B cell (primary cell): ENCODE measurements around the gene EIF1AD. TPM values are rescaled to one million over a fixed set of nuclear protein-coding genes. Genes with fewer than 3 reads are reported as not detected.
A peak's percentile ranks its signal among the peaks of the same experiment; 100 is the strongest.
"Not testable (repeated sequence)": the region's sequence is repeated elsewhere in the genome, so short reads cannot be mapped to it uniquely, and the experiment has no call there.

ENCODE experiments used
- ATAC-seq: fragments of 200-7000 bp; cut with Tn5 transposase; one replicate; pipeline ENCODE4 v1.10.0; 2021; ENCODE audit warnings: low read depth, mild to moderate bottlenecking, moderate number of reproducible peaks, moderate library complexity
- CTCF ChIA-PET: fragments of 350-600 bp; sonication (Branson Sonifier 250); formaldehyde crosslinking; loops from one replicate; lab custom pipeline; 2021; ENCODE audit warnings: antibody characterized with exemption, inconsistent platforms; lab: Charles Lee
- POLR2A ChIA-PET: fragments of 350-600 bp; sonication (Branson Sonifier 250); formaldehyde crosslinking; loops from one replicate; lab custom pipeline; 2021; ENCODE audit warnings: antibody characterized with exemption; lab: Charles Lee
- DNase-seq: peaks from one replicate; pipeline ENCODE4 v3.0.0; 2013
- H2AFZ ChIP-seq: 2 replicates; pipeline ENCODE4 v1.6.1; 2012; ENCODE audit warnings: mild to moderate bottlenecking, low read depth, low read length; ENCODE audit not compliant: insufficient read depth, poor library complexity, severe bottlenecking
- H3K27ac ChIP-seq, 2 donors: 1 replicate in 1 of 2; 2 replicates in 1 of 2; pipeline ENCODE4 v1.5.1; 2012 to 2013; ENCODE audit warnings: low read length in 2 of 2, mild to moderate bottlenecking in 2 of 2, moderate library complexity in 1 of 2
- H3K27me3 ChIP-seq, 4 experiments: fragments of 200-600 bp in 1 of 4; sonication (generic) in 1 of 4; replicated peaks in 1 of 4; 1 replicate in 2 of 4; 2 replicates in 2 of 4; pipeline versions ENCODE4 v1.6.1 to v1.7.0; 2013 to 2016; ENCODE audit warnings: low read length in 3 of 4, mild to moderate bottlenecking in 2 of 4, mixed read lengths in 1 of 4, moderate library complexity in 1 of 4; ENCODE audit not compliant: insufficient read depth in 4 of 4, control insufficient read depth in 3 of 4; ENCODE audit errors: control extremely low read depth in 1 of 4
- H3K36me3 ChIP-seq, 2 experiments: replicated peaks in 1 of 2; 1 replicate in 1 of 2; 2 replicates in 1 of 2; pipeline versions ENCODE4 v1.6.1 to v1.7.1; 2013; ENCODE audit warnings: low read length in 1 of 2; ENCODE audit not compliant: insufficient read depth in 2 of 2, control insufficient read depth in 1 of 2; ENCODE audit errors: control extremely low read depth in 1 of 2, extremely low read depth in 1 of 2
- H3K4me1 ChIP-seq, 2 donors: fragments of 200-600 bp in 1 of 2; sonication (generic) in 1 of 2; 1 replicate in 1 of 2; 2 replicates in 1 of 2; pipeline versions ENCODE4 v1.5.1 to v1.6.1; 2013 to 2017; ENCODE audit warnings: low read length in 2 of 2; ENCODE audit not compliant: control insufficient read depth in 2 of 2, insufficient read depth in 2 of 2
- H3K4me2 ChIP-seq: replicated peaks from 2 replicates; pipeline ENCODE3; 2012; ENCODE audit warnings: mild to moderate bottlenecking, low read depth, low read length; ENCODE audit not compliant: poor library complexity, severe bottlenecking
- H3K4me3 ChIP-seq, 5 experiments: fragments of 200-600 bp in 1 of 5; sonication (generic) in 1 of 5; 1 replicate in 3 of 5; 2 replicates in 2 of 5; pipeline versions ENCODE4 v1.5.1 to v1.7.0; 2011 to 2016; ENCODE audit warnings: low read length in 4 of 5, mild to moderate bottlenecking in 4 of 5, low read depth in 2 of 5, control low read depth in 1 of 5, moderate library complexity in 1 of 5; ENCODE audit not compliant: insufficient read depth in 1 of 5; ENCODE audit errors: control extremely low read depth in 1 of 5, extremely low read depth in 1 of 5
- H3K79me2 ChIP-seq: fragments of 200-600 bp; sonication (generic); one replicate; pipeline ENCODE4 v1.6.0; 2016; ENCODE audit warnings: low read length; ENCODE audit not compliant: control insufficient read depth, insufficient read depth
- H3K9ac ChIP-seq: fragments of 200-600 bp; sonication (generic); 2 replicates; pipeline ENCODE4 v1.6.1; 2017; ENCODE audit warnings: mild to moderate bottlenecking, low read length, moderate library complexity
- H3K9me3 ChIP-seq, 3 donors: one replicate each; pipeline versions ENCODE4 v1.6.1 to v1.7.1; 2013; ENCODE audit warnings: low read length in 2 of 3; ENCODE audit not compliant: control insufficient read depth in 2 of 3, insufficient read depth in 1 of 3; ENCODE audit errors: control extremely low read depth in 1 of 3
- H4K20me1 ChIP-seq: 2 replicates; pipeline ENCODE4 v1.6.0; 2012; ENCODE audit warnings: mild to moderate bottlenecking, low read length; ENCODE audit not compliant: insufficient read depth, control insufficient read depth, poor library complexity, severe bottlenecking
- H3K27ac Mint-ChIP-seq: one replicate; pipeline ENCODE4 v1.8.0; 2021; ENCODE audit warnings: mixed read lengths
- H3K27me3 Mint-ChIP-seq: one replicate; pipeline ENCODE4 v1.8.0; 2021; ENCODE audit warnings: mixed read lengths
- H3K4me1 Mint-ChIP-seq: one replicate; pipeline ENCODE4 v1.8.0; 2021; ENCODE audit warnings: mixed read lengths
- H3K4me3 Mint-ChIP-seq: one replicate; pipeline ENCODE4 v1.8.0; 2021; ENCODE audit warnings: mixed read lengths
- H3K9me3 Mint-ChIP-seq: one replicate; pipeline ENCODE4 v1.8.0; 2022; ENCODE audit warnings: mixed read lengths; ENCODE audit not compliant: insufficient read depth
- EZH2 ChIP-seq: IDR thresholded peaks from 2 replicates; pipeline ENCODE4 v1.6.1; 2012; ENCODE audit warnings: borderline replicate concordance, low read depth, mild to moderate bottlenecking, moderate library complexity, low read length; ENCODE audit not compliant: insufficient read depth, poor library complexity, severe bottlenecking
- WGBS: methylation state at CpG from one replicate; pipeline ENCODE4 v1.1.5; 2013; ENCODE audit warnings: missing lambda C conversion rate; ENCODE audit not compliant: insufficient coverage; 5-methylcytosine and 5-hydroxymethylcytosine counted together
- intact Hi-C: fragments of 100-400 bp; cut with micrococcal nuclease; formaldehyde crosslinking; loops from one replicate; pipeline ENCODE4 v1.10.0; 2022
- polyA plus RNA-seq: library from polyadenylated mRNA; depleted of rRNA; stranded (reverse); fragments of >200 nt; gene quantifications from 2 replicates; pipeline ENCODE4 v1.2.3, GENCODE V29; 2012
- total RNA-seq, 2 donors: library from RNA; stranded (reverse); fragments of 120-200 nt in 1 of 2; gene quantifications; 1 replicate in 1 of 2; 2 replicates in 1 of 2; pipeline versions ENCODE4 v1.2.3 to v1.2.4, GENCODE V29; 2013 to 2022
- TF ChIP-seq, protein P1 (sequence below): fragments of 200-600 bp; IDR thresholded peaks from one replicate; pipeline ENCODE4 v1.8.0; 2022; ENCODE audit warnings: antibody characterized with exemption, mild to moderate bottlenecking

Gene EIF1AD
- total and polyA plus RNA-seq, 2 donors (not counting 1 experiment from before 2014, with no cell fraction given): 56.9 to 65.2 TPM

DNA sequence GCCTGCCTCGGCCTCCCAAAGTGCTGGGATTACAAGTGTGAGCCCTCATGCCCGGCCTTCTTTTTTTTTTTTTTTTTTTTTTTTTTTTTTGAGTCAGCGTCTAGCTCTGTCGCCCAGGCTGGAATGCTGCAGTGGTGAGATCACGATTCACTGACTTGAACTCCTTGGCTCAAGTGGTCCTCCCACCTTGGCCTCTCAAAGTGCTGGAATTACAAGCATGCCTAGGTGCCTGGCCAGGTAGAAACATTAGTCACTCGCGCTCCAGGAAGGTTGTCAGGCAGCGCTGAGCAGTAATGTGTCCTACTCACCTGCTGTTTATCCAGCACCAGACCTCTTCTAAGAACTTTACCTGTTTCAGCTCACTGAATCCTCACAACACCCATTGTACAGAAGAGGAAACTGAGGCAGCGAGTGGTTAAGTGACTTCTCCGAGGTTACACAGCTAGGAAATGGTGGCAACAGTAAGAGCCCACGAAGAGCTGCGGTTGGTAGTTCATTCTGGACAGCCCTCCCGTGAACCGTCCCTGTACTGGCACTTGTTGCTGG lies 9.4 kb upstream of the EIF1AD start:
- Histone ChIP-seq H3K36me3 (peaks cover 0 to 4% of the 10 kb centered on the region in 2 experiments), H3K9me3 (peaks cover 0 to 12% (median 0%) of the 10 kb centered on the region in 3 donors), H3K9ac (no peak overlapping the region), H3K4me2 (peak overlapping the region; percentile 67), H3K4me1 (peaks cover 11 to 13% of the 10 kb centered on the region in 2 donors), H3K4me3 (peak overlapping the region in 1 of 5 experiments; percentile 20), H4K20me1 (peaks cover under 1% of the 10 kb centered on the region), H3K27ac (no peak overlapping the region), H3K79me2 (peaks cover 5% of the 10 kb centered on the region), H2AFZ (peak overlapping the region; percentile 74), H3K27me3 (peaks cover 0 to 29% (median 12%) of the 10 kb centered on the region in 4 experiments)
- ATAC-seq: no peak
- no peak overlapping the region for H3K27ac Mint-ChIP-seq
- H3K4me3 Mint-ChIP-seq: no peak overlapping the region
- ChIA-PET CTCF (interaction anchor here (1.6 kb wide), 1 partner anchor 12 kb away, joined by 4 read pairs; no protein-coding TSS in a partner anchor), POLR2A (no interaction called here)
- H3K4me1 Mint-ChIP-seq: peaks cover 2% of the 10 kb centered on the region
- 63% methylated on average over 12 of the region's 14 CpGs for WGBS
- TF ChIP-seq, protein P1, sequence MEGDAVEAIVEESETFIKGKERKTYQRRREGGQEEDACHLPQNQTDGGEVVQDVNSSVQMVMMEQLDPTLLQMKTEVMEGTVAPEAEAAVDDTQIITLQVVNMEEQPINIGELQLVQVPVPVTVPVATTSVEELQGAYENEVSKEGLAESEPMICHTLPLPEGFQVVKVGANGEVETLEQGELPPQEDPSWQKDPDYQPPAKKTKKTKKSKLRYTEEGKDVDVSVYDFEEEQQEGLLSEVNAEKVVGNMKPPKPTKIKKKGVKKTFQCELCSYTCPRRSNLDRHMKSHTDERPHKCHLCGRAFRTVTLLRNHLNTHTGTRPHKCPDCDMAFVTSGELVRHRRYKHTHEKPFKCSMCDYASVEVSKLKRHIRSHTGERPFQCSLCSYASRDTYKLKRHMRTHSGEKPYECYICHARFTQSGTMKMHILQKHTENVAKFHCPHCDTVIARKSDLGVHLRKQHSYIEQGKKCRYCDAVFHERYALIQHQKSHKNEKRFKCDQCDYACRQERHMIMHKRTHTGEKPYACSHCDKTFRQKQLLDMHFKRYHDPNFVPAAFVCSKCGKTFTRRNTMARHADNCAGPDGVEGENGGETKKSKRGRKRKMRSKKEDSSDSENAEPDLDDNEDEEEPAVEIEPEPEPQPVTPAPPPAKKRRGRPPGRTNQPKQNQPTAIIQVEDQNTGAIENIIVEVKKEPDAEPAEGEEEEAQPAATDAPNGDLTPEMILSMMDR: no peak
- no peak for TF ChIP-seq EZH2
- no peak for DNase-seq
- no peaks in the 10 kb centered on the region for H3K9me3 Mint-ChIP-seq
- intact Hi-C loops: no loop called here
- peaks cover 8% of the 10 kb centered on the region for H3K27me3 Mint-ChIP-seq

- POLR2A ChIA-PET, H4K20me1 ChIP-seq, H3K36me3 ChIP-seq, ATAC-seq, H3K4me2 ChIP-seq, H3K9ac ChIP-seq, H3K27ac Mint-ChIP-seq, H2AFZ ChIP-seq, DNase-seq, H3K9me3 Mint-ChIP-seq, intact Hi-C loops, H3K4me1 Mint-ChIP-seq, H3K27me3 Mint-ChIP-seq, H3K27ac ChIP-seq, H3K4me3 ChIP-seq, H3K4me3 Mint-ChIP-seq: not testable (repeated sequence)
- 97% methylated on average over 4 of the region's 4 CpGs for WGBS
- Histone ChIP-seq H3K79me2 (peaks cover 13% of the 10 kb centered on the region), H3K27me3 (peaks cover 0 to 29% (median 12%) of the 10 kb centered on the region in 4 experiments), H3K9me3 (peaks cover 0 to 12% (median 0%) of the 10 kb centered on the region in 3 donors), H3K4me1 (peaks cover 11 to 13% of the 10 kb centered on the region in 2 donors)
- CTCF ChIA-PET: interaction anchor here (1.3 kb wide), 1 partner anchor 59 kb away, joined by 3 read pairs; no protein-coding TSS in a partner anchor
Observed at GRCh38 chr11:66010036-66010435, 8.1 kb upstream of the EIF1AD start.
